ENCODE measurements around the gene ACO2.

DNA sequence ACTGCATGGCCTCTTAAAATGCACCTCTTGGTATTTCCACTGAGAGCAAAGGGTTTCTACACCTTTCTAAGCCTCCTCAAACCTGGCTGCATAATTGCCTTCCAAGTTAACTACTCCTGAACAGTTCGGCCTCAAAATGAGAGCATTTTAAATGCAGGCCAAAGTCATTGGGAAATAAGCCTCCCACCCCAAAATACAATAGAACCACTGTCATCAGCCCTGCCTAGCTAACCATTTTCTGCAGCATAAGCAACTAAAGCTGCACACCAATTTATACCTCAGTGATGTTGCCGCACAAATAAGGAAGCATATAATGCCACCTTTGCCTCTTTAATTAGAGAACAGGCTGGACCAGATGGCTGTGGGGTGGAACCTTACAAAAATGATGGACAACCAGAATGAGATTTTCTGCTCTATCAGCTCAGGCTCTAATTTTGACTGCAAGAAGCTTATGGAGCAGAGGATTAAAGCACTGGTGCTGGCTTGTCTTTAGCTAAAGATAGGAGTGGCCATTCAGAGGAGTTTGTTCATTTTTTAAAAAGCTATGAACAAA lies 26.6 kb upstream of the ACO2 start:
- TF ChIP-seq, protein P1, sequence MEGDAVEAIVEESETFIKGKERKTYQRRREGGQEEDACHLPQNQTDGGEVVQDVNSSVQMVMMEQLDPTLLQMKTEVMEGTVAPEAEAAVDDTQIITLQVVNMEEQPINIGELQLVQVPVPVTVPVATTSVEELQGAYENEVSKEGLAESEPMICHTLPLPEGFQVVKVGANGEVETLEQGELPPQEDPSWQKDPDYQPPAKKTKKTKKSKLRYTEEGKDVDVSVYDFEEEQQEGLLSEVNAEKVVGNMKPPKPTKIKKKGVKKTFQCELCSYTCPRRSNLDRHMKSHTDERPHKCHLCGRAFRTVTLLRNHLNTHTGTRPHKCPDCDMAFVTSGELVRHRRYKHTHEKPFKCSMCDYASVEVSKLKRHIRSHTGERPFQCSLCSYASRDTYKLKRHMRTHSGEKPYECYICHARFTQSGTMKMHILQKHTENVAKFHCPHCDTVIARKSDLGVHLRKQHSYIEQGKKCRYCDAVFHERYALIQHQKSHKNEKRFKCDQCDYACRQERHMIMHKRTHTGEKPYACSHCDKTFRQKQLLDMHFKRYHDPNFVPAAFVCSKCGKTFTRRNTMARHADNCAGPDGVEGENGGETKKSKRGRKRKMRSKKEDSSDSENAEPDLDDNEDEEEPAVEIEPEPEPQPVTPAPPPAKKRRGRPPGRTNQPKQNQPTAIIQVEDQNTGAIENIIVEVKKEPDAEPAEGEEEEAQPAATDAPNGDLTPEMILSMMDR (conservative IDR thresholded peaks at IDR 0.05; ENCODE audit: low read depth, low read length): no peak
- TF ChIP-seq, protein P2, sequence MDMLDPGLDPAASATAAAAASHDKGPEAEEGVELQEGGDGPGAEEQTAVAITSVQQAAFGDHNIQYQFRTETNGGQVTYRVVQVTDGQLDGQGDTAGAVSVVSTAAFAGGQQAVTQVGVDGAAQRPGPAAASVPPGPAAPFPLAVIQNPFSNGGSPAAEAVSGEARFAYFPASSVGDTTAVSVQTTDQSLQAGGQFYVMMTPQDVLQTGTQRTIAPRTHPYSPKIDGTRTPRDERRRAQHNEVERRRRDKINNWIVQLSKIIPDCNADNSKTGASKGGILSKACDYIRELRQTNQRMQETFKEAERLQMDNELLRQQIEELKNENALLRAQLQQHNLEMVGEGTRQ (IDR thresholded peaks at IDR 0.05; ENCODE audit: low read depth, low read length): no peak
- no peak for TF ChIP-seq RCOR1 (IDR thresholded peaks at IDR 0.05; ENCODE audit: insufficient replicate concordance, low read length)
- no peak for TF ChIP-seq POLR2A (IDR thresholded peaks at IDR 0.05; ENCODE audit: low read depth, low read length)
- TF ChIP-seq CEBPB (IDR thresholded peaks at IDR 0.05; ENCODE audit: low read depth, low read length): no peak
- no peak for TF ChIP-seq BHLHE40 (IDR thresholded peaks at IDR 0.05; ENCODE audit: low read depth, low read length)
- TF ChIP-seq SMC3 (IDR thresholded peaks at IDR 0.05; ENCODE audit: low read depth, low read length): no peak
- TF ChIP-seq RFX5 (IDR thresholded peaks at IDR 0.05; ENCODE audit: low read depth, low read length): no peak
- no peak for TF ChIP-seq NFE2L2 (IDR thresholded peaks at IDR 0.05; ENCODE audit: low read depth, low read length)
- no peak for TF ChIP-seq FOS (IDR thresholded peaks at IDR 0.05; ENCODE audit: low read depth, low read length)
- TF ChIP-seq MAFK (IDR thresholded peaks at IDR 0.05; ENCODE audit: low read depth, low read length): no peak
